ENCODE results near the gene PLD3. TPM values are rescaled to one million over a fixed set of nuclear protein-coding genes. Genes with fewer than 3 reads are reported as not detected.

The PLD3 gene
- total RNA-seq, 3 donors from 2014 or later: 120 to 158 (median 120) TPM

- ATAC-seq (no peak), DNase-seq (no peak)
- no peak for TF ChIP-seq CTCF (IDR thresholded peaks at IDR 0.05)
- Histone ChIP-seq H3K36me3 (ENCODE audit: low read depth) (no peaks in the 10 kb centered on the region), H3K4me1 (ENCODE audit: low read depth) (no peaks in the 10 kb centered on the region), H3K4me3 (no peak overlapping the region), H3K9me3 (no peaks in the 10 kb centered on the region)
- intact Hi-C loops (cut with DNase I, micrococcal nuclease): no loop called here
Observed at GRCh38 chr19:40388481-40388880, 40.0 kb downstream of the PLD3 start.

GRCh38 chr19:40389404-40390083 is 41.0 kb downstream of the PLD3 start:
- Histone ChIP-seq H3K4me1 (ENCODE audit: low read depth) (no peaks in the 10 kb centered on the region), H3K4me3 (no peak overlapping the region), H3K9me3 (no peaks in the 10 kb centered on the region), H3K36me3 (ENCODE audit: low read depth) (no peaks in the 10 kb centered on the region)
- intact Hi-C loops (cut with DNase I, micrococcal nuclease): no loop called here
- no peak for TF ChIP-seq CTCF (IDR thresholded peaks at IDR 0.05)
- DNase-seq (no peak), ATAC-seq (no peak)

GRCh38 chr19:40390084-40390742 is 41.7 kb downstream of the PLD3 start, which contains the start of gene HIPK4:
HIPK4 (minus strand) TSS chr19:40390181; CDS start chr19:40389902, 279 bp downstream.
- DNase-seq (no peak), ATAC-seq (no peak)
- Histone ChIP-seq H3K9me3 (no peaks in the 10 kb centered on the region), H3K4me1 (ENCODE audit: low read depth) (no peaks in the 10 kb centered on the region), H3K4me3 (no peak within 1 kb of the TSS), H3K36me3 (ENCODE audit: low read depth) (no peaks in the 10 kb centered on the region)
- intact Hi-C loops (cut with DNase I, micrococcal nuclease): no loop called here
- no peak for TF ChIP-seq CTCF (IDR thresholded peaks at IDR 0.05)

- H3K36me3 ChIP-seq (ENCODE audit: low read depth): no peaks in the 10 kb centered on the region
- no peak overlapping the region for H3K4me3 ChIP-seq
- DNase-seq (no peak), ATAC-seq (no peak)
- intact Hi-C loops (cut with DNase I, micrococcal nuclease): no loop called here
- no peaks in the 10 kb centered on the region for H3K9me3 ChIP-seq
- H3K4me1 ChIP-seq (ENCODE audit: low read depth): no peaks in the 10 kb centered on the region
- TF ChIP-seq CTCF (IDR thresholded peaks at IDR 0.05): no peak
Observed at GRCh38 chr19:40392123-40392522, 43.6 kb downstream of the PLD3 start.

GRCh38 chr19:40392894-40393517 is 44.5 kb downstream of the PLD3 start:
- peak; percentile 84 for ATAC-seq
- peak in 2 of 3 donors; percentile 48 to 52 for DNase-seq
- H3K36me3 ChIP-seq (ENCODE audit: low read depth): no peaks in the 10 kb centered on the region
- TF ChIP-seq CTCF (IDR thresholded peaks at IDR 0.05): no peak
- no peaks in the 10 kb centered on the region for H3K4me1 ChIP-seq (ENCODE audit: low read depth)
- no peak overlapping the region for H3K4me3 ChIP-seq
- intact Hi-C loops (cut with DNase I, micrococcal nuclease): no loop called here
- H3K9me3 ChIP-seq: no peaks in the 10 kb centered on the region
